ENCODE measurements around the gene CD226.
"Not testable (repeated sequence)": the region's sequence is repeated elsewhere in the genome, so short reads cannot be mapped to it uniquely, and the experiment has no call there.

Gene CD226

DNA sequence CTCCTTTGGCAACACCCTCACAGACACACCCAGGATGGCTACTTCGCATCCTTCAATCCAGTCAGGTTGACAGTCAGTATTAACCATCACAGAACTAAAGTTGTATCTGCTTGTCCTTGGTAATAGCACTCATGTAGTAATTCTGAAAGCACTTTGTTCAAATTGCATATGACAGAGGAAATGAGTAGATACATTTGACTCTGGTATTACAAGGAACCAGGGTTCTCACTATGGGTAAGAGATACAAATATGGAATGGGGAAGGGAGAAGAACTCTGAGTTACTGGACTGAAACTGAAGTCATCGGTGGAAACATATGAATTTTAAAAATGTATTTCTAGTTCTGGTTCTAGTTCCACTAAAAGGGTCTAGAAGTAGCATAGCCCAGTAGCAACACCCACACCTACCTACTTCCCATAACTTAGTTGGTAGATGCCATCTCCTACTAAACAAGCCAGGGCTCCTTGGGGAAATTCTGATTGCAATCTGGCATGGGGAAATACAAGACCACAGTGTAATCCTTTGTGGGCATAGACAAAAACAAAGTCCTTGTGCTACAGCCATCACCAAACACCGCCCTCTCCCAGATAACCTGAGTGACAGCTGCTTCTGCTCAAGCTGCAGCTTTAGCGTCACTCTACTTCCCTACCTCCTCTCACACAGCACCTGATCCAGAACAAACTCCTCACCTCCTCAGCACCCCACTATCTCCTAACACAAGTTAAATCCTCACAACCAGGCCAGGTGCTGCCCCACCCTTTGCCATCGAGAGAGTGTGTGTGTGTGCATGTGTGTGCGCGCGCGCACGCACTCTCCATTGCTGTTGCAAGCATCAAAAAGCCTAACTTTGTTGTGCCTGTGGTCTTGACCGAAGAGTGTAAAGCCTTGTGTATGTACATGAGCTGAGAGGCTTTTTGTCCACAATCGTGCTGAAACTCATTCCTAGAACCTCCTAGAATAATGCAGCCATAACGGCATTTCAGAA is 31.4 kb upstream of the CD226 start:
- Histone ChIP-seq H3K4me1 (ENCODE audit: control insufficient read depth, insufficient read depth, low read length) (no peaks in the 10 kb centered on the region), H3K27me3 (ENCODE audit: control insufficient read depth, insufficient read depth, low read length) (no peaks in the 10 kb centered on the region), H3K9me3 (ENCODE audit: control insufficient read depth, insufficient read depth, low read length) (no peaks in the 10 kb centered on the region), H3K9ac (ENCODE audit: low read depth, low read length) (no peak overlapping the region), H3K4me3 (ENCODE audit: low read depth, low read length) (no peak overlapping the region), H3K36me3 (ENCODE audit: control insufficient read depth, insufficient read depth, low read length) (no peaks in the 10 kb centered on the region)

- not testable (repeated sequence) for H3K4me1 ChIP-seq (ENCODE audit: control insufficient read depth, insufficient read depth, low read length); H3K36me3 ChIP-seq (ENCODE audit: control insufficient read depth, insufficient read depth, low read length); H3K9ac ChIP-seq (ENCODE audit: low read depth, low read length); H3K4me3 ChIP-seq (ENCODE audit: low read depth, low read length); H3K27me3 ChIP-seq (ENCODE audit: control insufficient read depth, insufficient read depth, low read length); H3K9me3 ChIP-seq (ENCODE audit: control insufficient read depth, insufficient read depth, low read length)
These were observed 27.6 kb upstream of the CD226 start for GRCh38 chr18:69975294-69975693.

- H3K9ac ChIP-seq (ENCODE audit: low read depth, low read length), result no peak overlapping the region
- no peaks in the 10 kb centered on the region for H3K9me3 ChIP-seq (ENCODE audit: control insufficient read depth, insufficient read depth, low read length)
- no peak overlapping the region for H3K4me3 ChIP-seq (ENCODE audit: low read depth, low read length)
- H3K27me3 ChIP-seq (ENCODE audit: control insufficient read depth, insufficient read depth, low read length), result no peaks in the 10 kb centered on the region
- H3K4me1 ChIP-seq (ENCODE audit: control insufficient read depth, insufficient read depth, low read length), result no peaks in the 10 kb centered on the region
- no peaks in the 10 kb centered on the region for H3K36me3 ChIP-seq (ENCODE audit: control insufficient read depth, insufficient read depth, low read length)
These were observed 26.7 kb upstream of the CD226 start for GRCh38 chr18:69974365-69974764.

GRCh38 chr18:69969491-69969890 is 21.8 kb upstream of the CD226 start:
- H3K9ac ChIP-seq (ENCODE audit: low read depth, low read length), result no peak overlapping the region
- no peaks in the 10 kb centered on the region for H3K27me3 ChIP-seq (ENCODE audit: control insufficient read depth, insufficient read depth, low read length)
- H3K36me3 ChIP-seq (ENCODE audit: control insufficient read depth, insufficient read depth, low read length), result no peaks in the 10 kb centered on the region
- H3K9me3 ChIP-seq (ENCODE audit: control insufficient read depth, insufficient read depth, low read length), result no peaks in the 10 kb centered on the region
- H3K4me3 ChIP-seq (ENCODE audit: low read depth, low read length), result no peak overlapping the region
- no peaks in the 10 kb centered on the region for H3K4me1 ChIP-seq (ENCODE audit: control insufficient read depth, insufficient read depth, low read length)

DNA sequence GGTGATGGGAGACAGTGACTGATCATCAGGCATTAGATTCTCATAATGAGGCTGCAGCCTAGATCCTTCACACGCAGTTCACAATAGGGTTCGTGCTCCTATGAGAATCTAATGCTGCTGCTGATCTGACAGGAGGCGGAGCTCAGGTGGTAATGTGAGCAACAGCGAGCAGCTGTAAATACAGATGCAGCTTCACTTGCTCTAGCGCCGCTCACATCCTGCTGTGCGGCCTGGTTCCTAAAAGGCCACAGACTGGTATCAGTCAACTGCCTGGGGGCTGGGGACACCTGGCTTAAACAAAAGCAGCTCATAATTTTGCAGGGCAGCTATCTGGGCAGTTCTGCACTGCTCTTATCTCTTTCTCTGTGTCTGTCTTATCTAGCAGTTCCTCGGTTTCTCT is 20.4 kb upstream of the CD226 start:
- no peaks in the 10 kb centered on the region for H3K9me3 ChIP-seq (ENCODE audit: control insufficient read depth, insufficient read depth, low read length)
- H3K4me1 ChIP-seq (ENCODE audit: control insufficient read depth, insufficient read depth, low read length), result no peaks in the 10 kb centered on the region
- H3K9ac ChIP-seq (ENCODE audit: low read depth, low read length), result no peak overlapping the region
- no peaks in the 10 kb centered on the region for H3K27me3 ChIP-seq (ENCODE audit: control insufficient read depth, insufficient read depth, low read length)
- H3K36me3 ChIP-seq (ENCODE audit: control insufficient read depth, insufficient read depth, low read length), result no peaks in the 10 kb centered on the region
- no peak overlapping the region for H3K4me3 ChIP-seq (ENCODE audit: low read depth, low read length)

- Histone ChIP-seq H3K9me3 (ENCODE audit: control insufficient read depth, insufficient read depth, low read length) (no peaks in the 10 kb centered on the region), H3K4me1 (ENCODE audit: control insufficient read depth, insufficient read depth, low read length) (no peaks in the 10 kb centered on the region), H3K4me3 (ENCODE audit: low read depth, low read length) (no peak overlapping the region), H3K9ac (ENCODE audit: low read depth, low read length) (no peak overlapping the region), H3K27me3 (ENCODE audit: control insufficient read depth, insufficient read depth, low read length) (no peaks in the 10 kb centered on the region), H3K36me3 (ENCODE audit: control insufficient read depth, insufficient read depth, low read length) (no peaks in the 10 kb centered on the region)
These were observed 15.5 kb upstream of the CD226 start for GRCh38 chr18:69963196-69963595.

DNA sequence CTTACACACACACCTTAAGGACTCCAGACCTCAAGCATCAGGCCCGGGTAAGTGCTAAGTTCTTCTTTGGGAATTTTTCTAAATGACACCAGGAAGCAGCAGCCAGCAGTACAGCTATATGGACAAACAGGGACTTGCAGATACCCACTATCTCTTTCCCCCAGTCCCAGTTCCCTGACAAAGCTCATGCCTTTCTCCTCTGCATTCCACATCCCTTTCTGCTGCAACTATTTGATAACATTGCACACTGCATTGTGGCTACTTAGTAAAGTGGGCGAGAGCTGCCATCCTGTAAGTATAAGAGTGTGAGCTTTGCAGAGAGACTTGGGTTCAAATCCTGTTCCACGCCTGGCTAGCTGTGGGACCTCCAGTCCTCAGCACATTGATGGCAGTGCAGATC is 14.0 kb upstream of the CD226 start:
- no peak overlapping the region for H3K9ac ChIP-seq (ENCODE audit: low read depth, low read length)
- no peaks in the 10 kb centered on the region for H3K9me3 ChIP-seq (ENCODE audit: control insufficient read depth, insufficient read depth, low read length)
- H3K4me1 ChIP-seq (ENCODE audit: control insufficient read depth, insufficient read depth, low read length), result no peaks in the 10 kb centered on the region
- H3K36me3 ChIP-seq (ENCODE audit: control insufficient read depth, insufficient read depth, low read length), result no peaks in the 10 kb centered on the region
- H3K4me3 ChIP-seq (ENCODE audit: low read depth, low read length), result no peak overlapping the region
- H3K27me3 ChIP-seq (ENCODE audit: control insufficient read depth, insufficient read depth, low read length), result no peaks in the 10 kb centered on the region

GRCh38 chr18:69958422-69958821 is 10.7 kb upstream of the CD226 start:
- Histone ChIP-seq H3K4me1 (ENCODE audit: control insufficient read depth, insufficient read depth, low read length) (no peaks in the 10 kb centered on the region), H3K36me3 (ENCODE audit: control insufficient read depth, insufficient read depth, low read length) (no peaks in the 10 kb centered on the region), H3K9ac (ENCODE audit: low read depth, low read length) (no peak overlapping the region), H3K9me3 (ENCODE audit: control insufficient read depth, insufficient read depth, low read length) (no peaks in the 10 kb centered on the region), H3K27me3 (ENCODE audit: control insufficient read depth, insufficient read depth, low read length) (no peaks in the 10 kb centered on the region), H3K4me3 (ENCODE audit: low read depth, low read length) (no peak overlapping the region)

GRCh38 chr18:69957747-69958146 is 10.1 kb upstream of the CD226 start:
- Histone ChIP-seq H3K4me1 (ENCODE audit: control insufficient read depth, insufficient read depth, low read length) (no peaks in the 10 kb centered on the region), H3K36me3 (ENCODE audit: control insufficient read depth, insufficient read depth, low read length) (no peaks in the 10 kb centered on the region), H3K4me3 (ENCODE audit: low read depth, low read length) (no peak overlapping the region), H3K9me3 (ENCODE audit: control insufficient read depth, insufficient read depth, low read length) (no peaks in the 10 kb centered on the region), H3K9ac (ENCODE audit: low read depth, low read length) (no peak overlapping the region), H3K27me3 (ENCODE audit: control insufficient read depth, insufficient read depth, low read length) (no peaks in the 10 kb centered on the region)

DNA sequence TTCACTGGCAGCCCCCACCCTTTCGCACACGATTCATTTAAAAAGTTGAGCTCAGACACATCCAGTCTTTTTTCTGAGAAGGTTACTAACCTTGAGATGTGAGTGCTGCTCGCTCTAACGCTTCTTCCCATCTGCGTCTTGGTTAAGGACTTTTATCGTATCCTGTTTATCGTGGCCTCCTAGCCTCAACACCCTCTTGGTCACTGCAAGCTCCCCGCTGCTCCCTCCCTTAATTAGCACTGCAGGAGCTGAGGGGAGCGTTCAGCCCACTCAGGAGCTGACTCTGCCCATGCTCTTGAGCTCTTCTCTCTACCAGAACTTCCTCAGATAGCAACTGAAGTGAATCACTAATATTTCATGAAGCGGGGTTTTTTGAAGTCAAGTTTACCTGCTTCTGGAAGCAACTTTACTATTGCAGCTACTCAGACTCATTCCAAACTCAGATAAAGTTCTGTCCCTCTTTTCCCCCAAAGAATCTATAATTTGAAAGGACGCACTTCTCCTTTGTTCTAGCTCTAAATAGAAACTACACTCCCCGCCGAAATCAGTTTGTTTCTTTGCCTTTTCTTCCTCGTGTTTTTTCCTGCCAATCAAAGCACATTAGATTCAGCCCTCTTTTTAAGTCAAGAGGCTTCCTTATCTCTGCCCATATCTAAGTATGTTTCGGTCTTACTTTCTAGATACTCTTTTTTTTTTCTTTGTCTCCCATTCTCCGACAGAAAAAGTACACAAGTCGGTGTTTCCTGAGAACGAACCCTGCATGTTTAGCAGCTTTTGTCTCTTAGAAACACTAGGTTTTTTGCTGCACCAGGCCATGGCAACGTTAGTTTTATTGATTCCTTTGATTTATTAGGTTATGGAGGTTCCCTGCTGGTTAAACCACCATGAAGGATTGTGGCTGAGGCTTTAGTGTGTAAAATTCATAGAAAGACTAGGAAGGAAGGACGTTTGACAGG is 9.3 kb upstream of the CD226 start:
- no peaks in the 10 kb centered on the region for H3K27me3 ChIP-seq (ENCODE audit: control insufficient read depth, insufficient read depth, low read length)
- no peaks in the 10 kb centered on the region for H3K36me3 ChIP-seq (ENCODE audit: control insufficient read depth, insufficient read depth, low read length)
- H3K4me1 ChIP-seq (ENCODE audit: control insufficient read depth, insufficient read depth, low read length), result no peaks in the 10 kb centered on the region
- H3K9ac ChIP-seq (ENCODE audit: low read depth, low read length), result no peak overlapping the region
- no peaks in the 10 kb centered on the region for H3K9me3 ChIP-seq (ENCODE audit: control insufficient read depth, insufficient read depth, low read length)
- H3K4me3 ChIP-seq (ENCODE audit: low read depth, low read length), result no peak overlapping the region

DNA sequence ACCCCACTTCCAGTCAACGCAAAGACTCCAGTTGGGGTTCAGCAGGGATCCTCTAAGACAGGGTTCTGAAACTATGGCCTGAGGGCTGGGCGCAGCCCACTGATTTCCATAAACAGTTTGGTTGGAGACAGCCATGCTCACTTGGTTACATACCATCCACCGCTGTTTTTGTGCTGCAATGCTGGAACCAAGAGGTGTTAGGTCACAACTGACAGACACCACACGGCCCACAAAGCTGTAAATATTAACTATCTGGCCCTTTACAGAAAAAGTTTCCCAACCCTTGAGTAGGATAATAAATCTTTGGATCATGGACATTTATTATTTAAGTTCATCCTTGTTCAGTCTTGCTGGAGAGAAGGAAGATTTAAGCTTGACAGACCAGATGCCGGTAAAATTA is 8.4 kb upstream of the CD226 start:
- Histone ChIP-seq H3K4me3 (ENCODE audit: low read depth, low read length) (no peak overlapping the region), H3K9ac (ENCODE audit: low read depth, low read length) (no peak overlapping the region), H3K27me3 (ENCODE audit: control insufficient read depth, insufficient read depth, low read length) (no peaks in the 10 kb centered on the region), H3K9me3 (ENCODE audit: control insufficient read depth, insufficient read depth, low read length) (no peaks in the 10 kb centered on the region), H3K4me1 (ENCODE audit: control insufficient read depth, insufficient read depth, low read length) (no peaks in the 10 kb centered on the region), H3K36me3 (ENCODE audit: control insufficient read depth, insufficient read depth, low read length) (no peaks in the 10 kb centered on the region)

Data from iPS-15b (cell line).